DMS53 (cell line): ENCODE data around the gene PLEKHA3.
"Not testable (repeated sequence)": the region's sequence is repeated elsewhere in the genome, so short reads cannot be mapped to it uniquely, and the experiment has no call there.

ENCODE experiments used
- DNase-seq: peaks from one replicate; lab custom pipeline; 2025; lab: John Stamatoyannopoulos, UW

PLEKHA3 gene

DNA sequence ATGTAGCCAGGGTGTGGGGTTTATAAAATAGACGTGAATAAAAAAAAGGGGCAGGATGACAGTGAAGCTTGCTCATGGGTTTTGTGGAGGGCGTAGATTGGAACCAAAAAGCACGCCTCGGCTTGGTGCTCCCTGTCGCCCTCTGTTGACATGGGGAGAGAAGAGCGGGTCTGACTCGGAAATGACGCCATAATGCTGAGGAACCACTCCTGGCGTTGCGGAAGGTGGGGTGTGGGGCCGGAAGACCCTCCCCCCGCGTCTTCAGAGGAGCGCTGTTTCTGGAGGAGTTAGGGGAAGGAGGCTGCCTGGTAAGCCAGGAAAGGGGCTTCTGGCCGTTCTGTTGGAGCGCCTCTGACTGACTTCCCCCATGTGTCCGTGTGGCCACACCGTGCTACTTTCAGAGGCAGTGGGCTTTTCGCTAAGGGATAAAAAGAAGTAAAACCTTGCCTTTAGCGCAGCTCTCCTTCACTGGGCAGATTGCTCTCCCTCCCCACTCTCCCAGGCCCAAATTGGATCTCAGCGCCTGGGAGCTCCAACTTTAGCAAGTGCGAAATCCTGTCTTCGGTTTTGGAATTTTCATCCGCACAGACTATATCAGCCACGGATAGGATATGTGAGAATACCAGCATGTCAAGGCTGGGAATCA is 42.8 kb downstream of the PLEKHA3 start:
- peak; percentile 93 for DNase-seq

- DNase-seq = peak; percentile 43
Observed at GRCh38 chr2:178523596-178524134, 43.4 kb downstream of the PLEKHA3 start.

- not testable (repeated sequence) for DNase-seq
Observed at GRCh38 chr2:178525010-178525409, 44.8 kb downstream of the PLEKHA3 start.

- not testable (repeated sequence) for DNase-seq
Observed at GRCh38 chr2:178525460-178525859, 45.2 kb downstream of the PLEKHA3 start.

DNA sequence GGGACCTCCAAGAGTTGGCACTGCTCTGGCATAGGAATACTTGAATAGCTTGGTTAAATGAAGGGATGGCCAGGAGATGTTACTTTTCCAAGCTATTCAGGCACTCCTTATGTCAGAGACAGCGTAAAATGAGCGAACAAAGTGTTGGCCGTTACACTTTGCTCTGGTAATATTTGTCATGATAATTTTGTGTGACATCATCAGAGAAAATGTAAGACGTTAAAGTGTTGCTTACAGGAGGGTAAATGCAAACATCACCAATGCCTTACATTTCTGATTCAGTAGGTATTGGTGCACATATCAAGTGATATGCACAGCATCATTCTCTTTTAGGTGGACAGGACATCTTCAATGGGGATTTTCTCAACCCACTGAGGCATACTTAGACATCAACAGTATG is 46.0 kb downstream of the PLEKHA3 start:
- DNase-seq = no peak

DNA sequence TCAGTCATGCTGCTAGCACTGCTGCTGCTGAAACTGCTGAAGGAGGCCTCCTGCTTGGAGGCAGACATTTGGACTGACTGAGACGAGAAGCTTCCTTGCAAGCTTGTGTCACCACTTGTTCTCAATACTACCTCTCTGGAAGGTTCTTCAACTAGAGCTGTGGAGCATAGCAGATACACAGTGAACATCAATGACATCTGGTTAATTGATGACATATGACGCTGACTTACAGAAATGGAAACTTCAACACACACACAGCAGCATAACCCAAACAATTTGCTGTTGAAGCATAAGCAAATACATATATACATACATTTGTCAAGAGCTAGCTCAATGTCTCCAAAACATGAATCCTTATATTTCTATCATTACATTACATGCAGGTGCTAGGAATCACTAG is 47.3 kb downstream of the PLEKHA3 start:
- DNase-seq = no peak

- DNase-seq = no peak
Observed at GRCh38 chr2:178528647-178529046, 48.4 kb downstream of the PLEKHA3 start.

DNA sequence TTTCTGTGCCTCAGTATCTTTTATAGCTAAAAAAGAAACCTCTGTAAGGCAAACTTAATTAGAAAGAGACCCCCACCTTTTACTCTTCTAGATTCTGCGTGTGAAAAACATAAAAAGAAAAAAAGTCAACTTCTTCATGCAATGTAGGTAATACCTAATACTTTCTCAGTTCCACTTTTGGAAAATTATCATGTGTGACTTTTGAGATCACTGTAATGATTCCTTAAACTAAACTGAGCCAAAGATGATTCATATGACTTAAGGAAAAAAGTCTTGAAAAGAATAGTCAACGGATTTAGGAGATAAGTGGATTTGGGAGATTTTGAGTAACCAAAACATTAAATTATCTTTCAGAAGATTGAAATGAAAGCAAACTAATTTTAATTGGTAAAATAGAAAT is 48.9 kb downstream of the PLEKHA3 start:
- DNase-seq = no peak

DNA sequence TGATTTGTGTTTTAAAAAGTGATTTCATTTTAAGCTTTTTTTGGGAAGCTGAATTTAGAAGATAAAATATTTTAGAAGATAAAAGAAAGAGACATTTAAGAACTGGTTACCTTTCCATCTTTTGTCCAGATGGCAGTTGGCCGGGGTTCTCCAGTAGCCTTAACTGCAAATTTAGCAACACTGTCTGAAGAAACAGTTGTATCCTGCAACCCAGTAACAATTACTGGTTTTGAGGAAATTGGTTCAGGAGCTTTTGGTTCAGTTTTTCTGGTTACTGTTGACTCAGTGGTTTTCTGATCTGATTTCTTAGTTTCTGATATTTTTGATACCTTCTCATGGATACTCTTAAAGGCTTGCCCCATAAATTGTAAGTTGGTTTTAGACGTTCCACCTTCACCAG is 49.9 kb downstream of the PLEKHA3 start:
- DNase-seq = no peak

GRCh38 chr2:178530625-178531142 is 50.4 kb downstream of the PLEKHA3 start:
- no peak for DNase-seq

- no peak for DNase-seq
Observed at GRCh38 chr2:178531168-178531567, 50.9 kb downstream of the PLEKHA3 start.

DNA sequence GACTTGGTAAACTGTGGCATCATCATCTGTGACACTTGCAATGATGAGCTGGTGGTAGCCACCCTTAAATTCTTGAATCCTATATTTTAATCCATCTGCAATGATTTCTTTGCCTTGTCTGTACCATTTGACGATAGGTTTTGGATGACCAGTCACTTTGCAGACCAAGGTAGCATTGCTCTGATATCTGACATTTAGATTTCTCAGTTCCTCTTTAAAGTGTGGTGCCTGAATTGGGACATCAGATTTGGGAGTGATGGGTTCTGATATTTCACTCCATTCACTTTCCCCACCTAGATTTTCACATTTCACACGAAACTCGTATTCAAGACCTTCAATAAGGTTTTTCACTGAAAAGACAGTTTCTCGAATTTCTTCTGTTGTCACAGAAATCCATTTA is 55.8 kb downstream of the PLEKHA3 start:
- no peak for DNase-seq

GRCh38 chr2:178542161-178542560 is 61.9 kb downstream of the PLEKHA3 start:
- DNase-seq = no peak

GRCh38 chr2:178542569-178542968 is 62.3 kb downstream of the PLEKHA3 start:
- no peak for DNase-seq

DNA sequence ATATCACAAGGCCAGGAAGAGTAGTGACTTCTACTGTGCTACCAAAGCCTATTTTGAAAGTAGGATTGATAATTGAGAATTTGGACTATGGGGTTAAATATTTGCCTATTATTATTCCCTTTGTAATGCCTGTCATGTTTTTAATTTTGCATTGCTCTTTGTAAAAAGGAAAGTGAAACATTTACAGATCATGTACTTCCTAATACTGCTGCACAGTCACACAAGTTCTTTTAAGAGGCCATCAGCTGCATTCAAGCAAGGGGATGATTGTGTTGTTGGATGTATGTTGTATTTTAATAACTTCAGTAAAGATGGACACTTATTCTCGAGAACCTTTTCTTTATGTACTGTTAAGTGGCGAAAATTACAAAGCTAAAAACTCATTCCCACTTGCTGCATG is 70.1 kb downstream of the PLEKHA3 start:
- no peak for DNase-seq

DNA sequence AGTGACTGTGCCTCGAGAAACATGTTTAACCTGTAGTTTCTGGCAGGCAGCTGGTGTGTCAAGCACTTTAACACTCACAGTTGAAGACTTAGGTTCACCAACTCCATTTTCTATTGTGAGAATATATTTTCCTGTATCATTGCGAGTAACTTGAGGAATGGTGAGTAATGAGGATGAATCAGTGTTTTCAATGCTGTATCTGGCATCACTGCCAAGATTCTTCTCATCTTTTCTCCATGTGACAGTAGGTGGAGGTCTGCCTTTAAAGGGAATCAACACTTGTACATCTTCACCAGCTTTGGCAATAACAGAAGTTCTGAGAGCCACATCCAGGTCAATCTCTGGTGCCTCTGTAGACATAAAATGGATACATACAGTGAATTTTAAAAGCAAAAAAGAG is 72.8 kb downstream of the PLEKHA3 start:
- DNase-seq = no peak
